C4-2B (cell line): ENCODE measurements around the gene UNCX.
"Not testable (repeated sequence)": the region's sequence is repeated elsewhere in the genome, so short reads cannot be mapped to it uniquely, and the experiment has no call there.

Source experiments
- H3K27ac ChIP-seq: fragments of 450-650 bp; 2 replicates; pipeline ENCODE4 v1.5.1; 2017
- CTCF ChIP-seq: fragments of 450-650 bp; conservative IDR thresholded peaks from 2 replicates; pipeline ENCODE4 v1.5.1; 2017; ENCODE audit warnings: mild to moderate bottlenecking
- ZFX ChIP-seq: fragments of 450-650 bp; IDR thresholded peaks from 2 replicates; pipeline ENCODE4 v1.6.1; 2017

Gene UNCX

GRCh38 chr7:1210979-1211608 lies 21.6 kb upstream of the UNCX start:
- no peak overlapping the region for H3K27ac ChIP-seq
- TF ChIP-seq CTCF (no peak), ZFX (no peak)

GRCh38 chr7:1211611-1212010 lies 21.1 kb upstream of the UNCX start:
- TF ChIP-seq CTCF, result no peak
- TF ChIP-seq ZFX, result no peak
- no peak overlapping the region for H3K27ac ChIP-seq

DNA sequence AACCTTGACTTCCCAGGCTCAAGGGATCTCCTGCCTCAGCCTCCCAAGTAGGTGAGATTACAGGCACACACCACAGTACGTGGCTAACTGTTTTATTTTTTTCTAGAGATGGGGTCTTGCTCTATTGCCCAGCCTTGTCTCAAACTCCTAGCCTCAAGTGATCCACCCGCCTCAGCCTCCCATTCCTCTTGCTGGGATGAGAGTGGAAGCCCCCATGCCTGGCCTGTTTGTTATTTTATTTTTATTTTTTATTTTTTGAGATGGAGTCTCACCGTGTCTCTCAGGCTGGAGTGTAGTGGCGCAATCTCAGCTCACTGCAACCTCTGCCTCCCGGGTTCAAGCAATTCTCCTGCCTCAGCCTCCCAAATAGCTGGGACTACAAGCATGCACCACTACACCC lies 20.6 kb upstream of the UNCX start:
- H3K27ac ChIP-seq, result not testable (repeated sequence)

DNA sequence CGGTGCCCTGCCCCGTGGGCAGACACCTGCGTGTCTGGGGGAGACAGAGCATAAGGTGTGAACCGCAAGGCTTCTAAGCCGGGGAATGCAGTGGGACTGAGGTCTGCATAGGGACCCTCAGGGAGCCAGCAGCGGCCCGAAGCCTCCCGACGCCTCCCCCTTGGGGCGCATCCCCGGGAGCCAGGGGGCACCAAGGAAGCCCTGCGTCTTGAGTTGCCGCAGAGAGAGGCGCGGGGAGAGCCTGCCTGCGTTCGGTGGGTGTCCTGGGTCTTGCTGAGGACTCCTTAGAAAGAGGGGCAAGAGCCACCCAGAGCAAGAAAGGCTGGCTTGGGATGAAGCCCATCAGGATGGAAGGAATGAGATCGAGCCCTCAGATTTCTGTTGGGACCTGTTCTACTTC lies 18.2 kb upstream of the UNCX start:
- H3K27ac ChIP-seq, result no peak overlapping the region
- TF ChIP-seq CTCF, result no peak
- TF ChIP-seq ZFX, result no peak

- no peak overlapping the region for H3K27ac ChIP-seq
- TF ChIP-seq ZFX (no peak), CTCF (no peak)
These were observed 14.0 kb upstream of the UNCX start for GRCh38 chr7:1218541-1219165.

- TF ChIP-seq CTCF (no peak), ZFX (no peak)
- no peak overlapping the region for H3K27ac ChIP-seq
These were observed 13.2 kb upstream of the UNCX start for GRCh38 chr7:1219498-1219897.

GRCh38 chr7:1220000-1220726 lies 12.5 kb upstream of the UNCX start:
- H3K27ac ChIP-seq, result no peak overlapping the region
- TF ChIP-seq CTCF, result no peak
- TF ChIP-seq ZFX, result no peak
